MM.1S (cell line): ENCODE results near the gene HMX2.
A peak's percentile ranks its signal among the peaks of the same experiment; 100 is the strongest.

Experiments
- DNase-seq: peaks from one replicate; pipeline ENCODE4 v3.0.0-alpha.2; 2015
- H2AFZ ChIP-seq: fragments of 300-600 bp; sonication (generic); 2 replicates; pipeline ENCODE4 v1.6.0; 2016; ENCODE audit warnings: antibody characterized with exemption, low read length
- H3F3A ChIP-seq: fragments of 300-600 bp; sonication (generic); 2 replicates; pipeline ENCODE4 v1.6.1; 2016; ENCODE audit warnings: mild to moderate bottlenecking, antibody characterized with exemption, low read length, moderate library complexity, mixed read lengths; ENCODE audit not compliant: insufficient read depth
- H3K27ac ChIP-seq: fragments of 300-600 bp; sonication (generic); 2 replicates; pipeline ENCODE4 v1.5.1; 2016; ENCODE audit warnings: mild to moderate bottlenecking, low read length
- H3K27me3 ChIP-seq: fragments of 300-600 bp; sonication (generic); replicated peaks from 2 replicates; pipeline ENCODE4 v1.6.0; 2016; ENCODE audit warnings: low read length; ENCODE audit not compliant: insufficient read depth
- H3K36me3 ChIP-seq: fragments of 300-600 bp; sonication (generic); replicated peaks from 2 replicates; pipeline ENCODE4 v1.6.1; 2016; ENCODE audit warnings: mild to moderate bottlenecking, low read length, mixed read lengths; ENCODE audit not compliant: insufficient read depth
- H3K4me1 ChIP-seq: fragments of 300-600 bp; sonication (generic); 2 replicates; pipeline ENCODE4 v1.6.1; 2016; ENCODE audit warnings: low read length, mixed read lengths
- H3K4me2 ChIP-seq: fragments of 300-600 bp; sonication (generic); 2 replicates; pipeline ENCODE4 v1.6.0; 2016; ENCODE audit warnings: low read depth, low read length
- H3K4me3 ChIP-seq: fragments of 300-600 bp; sonication (generic); 2 replicates; pipeline ENCODE4 v1.5.1; 2016; ENCODE audit warnings: low read length, mixed read lengths
- H3K79me2 ChIP-seq: fragments of 300-600 bp; sonication (generic); 2 replicates; pipeline ENCODE4 v1.6.1; 2016; ENCODE audit warnings: mixed run types, low read length, mixed read lengths
- H3K9ac ChIP-seq: fragments of 300-600 bp; sonication (generic); 2 replicates; pipeline ENCODE4 v1.6.1; 2016; ENCODE audit warnings: low read length, mixed read lengths
- H3K9me2 ChIP-seq: fragments of 300-600 bp; sonication (generic); replicated peaks from 2 replicates; pipeline ENCODE4 v1.6.1; 2016; ENCODE audit warnings: mild to moderate bottlenecking, low read length, mixed read lengths; ENCODE audit not compliant: insufficient read depth
- H3K9me3 ChIP-seq: fragments of 300-600 bp; sonication (generic); replicated peaks from 2 replicates; pipeline ENCODE4 v1.6.1; 2016; ENCODE audit warnings: mild to moderate bottlenecking, low read length, mixed read lengths; ENCODE audit not compliant: insufficient read depth
- H4K20me1 ChIP-seq: fragments of 300-600 bp; sonication (generic); 2 replicates; pipeline ENCODE4 v1.6.1; 2016; ENCODE audit warnings: mild to moderate bottlenecking, low read length, moderate library complexity, mixed read lengths; ENCODE audit not compliant: insufficient read depth
- CTCF ChIP-seq: fragments of 300-600 bp; sonication (generic); IDR thresholded peaks from 2 replicates; pipeline ENCODE4 v1.5.1; 2016; ENCODE audit warnings: antibody characterized with exemption, low read length, mixed read lengths
- EZH2 ChIP-seq: fragments of 300-600 bp; sonication (generic); optimal IDR thresholded peaks from 2 replicates; pipeline ENCODE3; 2017; ENCODE audit warnings: low read depth, mild to moderate bottlenecking, antibody characterized with exemption, low read length, mixed read lengths
- EZH2phosphoT487 ChIP-seq: fragments of 300-600 bp; sonication (generic); IDR thresholded peaks from 2 replicates; pipeline ENCODE4 v1.6.1; 2018; ENCODE audit warnings: antibody characterized with exemption, low read length

The HMX2 gene

GRCh38 chr10:123150986-123151736 is 3.2 kb downstream of the HMX2 start:
- no peak for TF ChIP-seq CTCF
- no peak for TF ChIP-seq EZH2phosphoT487
- TF ChIP-seq EZH2: no peak
- H4K20me1 ChIP-seq: no peaks in the 10 kb centered on the region
- 0 out of 2 replicates have a peak, but pooled peaks cover 4% of the 10 kb centered on the region for H3F3A ChIP-seq
- no peaks in the 10 kb centered on the region for H3K9me2 ChIP-seq
- no peaks in the 10 kb centered on the region for H3K9me3 ChIP-seq
- H3K79me2 ChIP-seq: peaks cover 20% of the 10 kb centered on the region
- no peak overlapping the region for H3K4me3 ChIP-seq
- peaks cover 11% of the 10 kb centered on the region for H3K4me1 ChIP-seq
- peaks cover 8% of the 10 kb centered on the region; the same call in 1 of the 2 replicates for H3K36me3 ChIP-seq
- no peak overlapping the region for H3K9ac ChIP-seq
- H3K4me2 ChIP-seq: no peak overlapping the region
- peaks cover 5% of the 10 kb centered on the region; the same call in 1 of the 2 replicates for H3K27me3 ChIP-seq
- DNase-seq: no peak
- no peak overlapping the region for H2AFZ ChIP-seq
- no peak overlapping the region for H3K27ac ChIP-seq

- Histone ChIP-seq H3K9me3 (no peaks in the 10 kb centered on the region), H2AFZ (no peak overlapping the region), H3F3A (0 out of 2 replicates have a peak, but pooled peaks cover 4% of the 10 kb centered on the region), H4K20me1 (no peaks in the 10 kb centered on the region), H3K27ac (no peak overlapping the region), H3K9ac (no peak overlapping the region), H3K4me2 (no peak overlapping the region), H3K9me2 (no peaks in the 10 kb centered on the region), H3K36me3 (peaks cover 12% of the 10 kb centered on the region; the same call in 1 of the 2 replicates), H3K4me1 (peaks cover 14% of the 10 kb centered on the region), H3K79me2 (peaks cover 26% of the 10 kb centered on the region), H3K4me3 (no peak overlapping the region), H3K27me3 (peaks cover 3% of the 10 kb centered on the region; the same call in 1 of the 2 replicates)
- DNase-seq: no peak
- TF ChIP-seq CTCF (no peak), EZH2 (no peak), EZH2phosphoT487 (no peak)
These were observed 3.8 kb downstream of the HMX2 start for GRCh38 chr10:123151737-123152135.

GRCh38 chr10:123153486-123154091 is 5.7 kb downstream of the HMX2 start:
- Histone ChIP-seq H3K27me3 (no peaks in the 10 kb centered on the region), H3K9ac (no peak overlapping the region), H3F3A (0 out of 2 replicates have a peak, but pooled peaks cover 4% of the 10 kb centered on the region), H3K36me3 (peaks cover 21% of the 10 kb centered on the region; the same call in 1 of the 2 replicates), H3K9me2 (no peaks in the 10 kb centered on the region), H3K4me3 (no peak overlapping the region), H2AFZ (peak overlapping the region; percentile 44), H3K9me3 (no peaks in the 10 kb centered on the region), H3K79me2 (peaks cover 44% of the 10 kb centered on the region), H4K20me1 (peaks cover 4% of the 10 kb centered on the region; the same call in 1 of the 2 replicates), H3K27ac (no peak overlapping the region), H3K4me2 (peak overlapping the region; percentile 32; the same call in 1 of the 2 replicates), H3K4me1 (peaks cover 25% of the 10 kb centered on the region)
- DNase-seq: no peak
- TF ChIP-seq CTCF: no peak
- no peak for TF ChIP-seq EZH2phosphoT487
- TF ChIP-seq EZH2: no peak
